ENCODE data around the gene SEPSECS. TPM values are rescaled to one million over a fixed set of nuclear protein-coding genes. Genes with fewer than 3 reads are reported as not detected.

Gene SEPSECS
- total and polyA plus RNA-seq, 12 donors: 5.8 to 38.6 (median 7.7) TPM

DNA sequence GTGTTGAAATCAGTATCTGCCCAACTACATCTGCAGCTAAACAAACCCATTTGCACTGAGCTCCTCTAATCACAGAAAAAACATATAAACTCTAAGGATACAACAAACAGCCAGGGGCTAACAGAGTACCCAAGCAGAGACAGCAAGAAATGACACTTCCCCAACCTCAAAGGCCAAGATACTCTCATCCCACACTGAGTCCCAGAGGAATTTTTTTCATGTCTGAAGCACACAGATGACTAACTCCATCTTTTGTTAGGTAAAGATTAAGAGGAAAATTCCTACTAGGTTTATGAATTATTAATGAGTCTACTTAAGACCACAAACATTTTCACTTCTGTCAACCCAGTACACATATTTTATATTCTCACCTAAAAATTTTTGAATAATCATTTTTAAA lies 31.6 kb downstream of the SEPSECS start:
- Histone ChIP-seq H3K27me3 (no peaks in the 10 kb centered on the region), H3K4me3 (no peak overlapping the region), H3K27ac (no peak overlapping the region), H3K4me1 (replicated peaks in 1 of 2) (no peaks in the 10 kb centered on the region), H3K9me3 (replicated peaks in 1 of 3) (no peaks in the 10 kb centered on the region), H3K36me3 (replicated peaks in 1 of 2) (peaks cover 0 to 9% of the 10 kb centered on the region in 2 donors)
- intact Hi-C loops (cut with DNase I): no loop called here
- TF ChIP-seq, protein P1, sequence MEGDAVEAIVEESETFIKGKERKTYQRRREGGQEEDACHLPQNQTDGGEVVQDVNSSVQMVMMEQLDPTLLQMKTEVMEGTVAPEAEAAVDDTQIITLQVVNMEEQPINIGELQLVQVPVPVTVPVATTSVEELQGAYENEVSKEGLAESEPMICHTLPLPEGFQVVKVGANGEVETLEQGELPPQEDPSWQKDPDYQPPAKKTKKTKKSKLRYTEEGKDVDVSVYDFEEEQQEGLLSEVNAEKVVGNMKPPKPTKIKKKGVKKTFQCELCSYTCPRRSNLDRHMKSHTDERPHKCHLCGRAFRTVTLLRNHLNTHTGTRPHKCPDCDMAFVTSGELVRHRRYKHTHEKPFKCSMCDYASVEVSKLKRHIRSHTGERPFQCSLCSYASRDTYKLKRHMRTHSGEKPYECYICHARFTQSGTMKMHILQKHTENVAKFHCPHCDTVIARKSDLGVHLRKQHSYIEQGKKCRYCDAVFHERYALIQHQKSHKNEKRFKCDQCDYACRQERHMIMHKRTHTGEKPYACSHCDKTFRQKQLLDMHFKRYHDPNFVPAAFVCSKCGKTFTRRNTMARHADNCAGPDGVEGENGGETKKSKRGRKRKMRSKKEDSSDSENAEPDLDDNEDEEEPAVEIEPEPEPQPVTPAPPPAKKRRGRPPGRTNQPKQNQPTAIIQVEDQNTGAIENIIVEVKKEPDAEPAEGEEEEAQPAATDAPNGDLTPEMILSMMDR (IDR thresholded peaks at IDR 0.05): no peak
- no peak for DNase-seq

DNA sequence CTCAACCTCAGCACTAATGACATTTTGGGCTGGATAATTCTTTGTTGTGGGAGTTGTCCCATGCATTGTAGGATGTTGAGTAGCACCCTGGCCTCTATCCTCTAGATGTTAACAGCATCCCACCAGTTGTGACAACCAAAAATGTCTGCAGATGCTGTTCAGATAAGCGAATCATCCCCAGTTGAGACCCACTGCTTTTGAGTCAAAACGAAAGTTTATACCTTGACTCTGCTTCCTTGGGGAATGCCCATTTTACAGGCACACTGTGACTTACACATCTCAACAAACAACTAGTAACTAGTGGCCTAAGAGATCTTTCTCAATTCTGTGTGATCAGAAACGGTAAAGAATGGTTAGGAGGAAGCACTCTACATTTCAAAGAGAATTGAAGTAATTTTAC lies 37.0 kb downstream of the SEPSECS start:
- intact Hi-C loops (cut with DNase I): no loop called here
- H3K27me3 ChIP-seq: no peaks in the 10 kb centered on the region
- TF ChIP-seq, protein P1 (IDR thresholded peaks at IDR 0.05): no peak
- TF ChIP-seq POLR2A (IDR thresholded peaks at IDR 0.05): no peak
- peaks cover 0 to 13% of the 10 kb centered on the region in 2 donors for H3K36me3 ChIP-seq (replicated peaks in 1 of 2)
- DNase-seq: no peak
- H3K4me3 ChIP-seq: no peak overlapping the region
- H3K9me3 ChIP-seq (replicated peaks in 1 of 3): no peaks in the 10 kb centered on the region
- H3K4me1 ChIP-seq (replicated peaks in 1 of 2): no peaks in the 10 kb centered on the region
- no peak overlapping the region for H3K27ac ChIP-seq
- 89 to 99% (median 91%) methylated on average over 3 of the region's 3 CpGs for WGBS, 4 donors

DNA sequence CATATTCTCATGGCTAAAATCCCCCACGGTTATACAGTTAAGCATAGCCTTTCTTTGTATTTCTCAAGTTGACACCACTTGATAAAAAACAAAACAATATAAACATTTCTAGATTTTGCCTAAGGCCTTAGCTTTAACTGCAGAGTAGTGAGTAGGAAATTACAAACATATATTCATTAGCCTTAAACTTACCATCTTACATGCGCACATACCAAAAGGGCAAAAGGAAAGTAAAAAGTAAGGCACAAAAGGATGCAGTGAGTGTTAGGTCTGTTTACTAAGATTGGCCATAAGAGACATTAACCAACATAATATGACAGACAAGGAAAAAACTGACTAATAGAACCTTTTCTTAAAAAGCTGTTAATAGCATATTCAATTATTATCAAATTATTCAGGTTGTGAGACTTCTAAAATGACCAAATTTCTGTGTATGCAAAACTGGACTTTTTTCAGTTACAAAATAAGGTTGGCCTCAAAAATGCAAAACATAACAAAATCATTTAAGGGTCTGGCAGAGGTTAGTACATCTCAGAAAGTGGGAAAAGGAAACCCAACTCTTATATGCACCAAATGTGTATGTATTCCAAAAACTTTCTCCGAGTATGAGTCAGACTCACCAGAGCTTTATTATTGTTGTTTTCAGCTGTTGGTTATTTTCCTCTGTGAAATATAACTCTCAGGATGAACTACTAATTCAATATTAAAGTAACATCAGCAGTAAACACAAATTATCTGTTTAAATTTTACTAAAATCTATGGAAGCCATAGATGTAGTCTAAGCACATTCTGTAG lies 39.9 kb downstream of the SEPSECS start:
- Histone ChIP-seq H3K4me1 (replicated peaks in 1 of 2) (no peaks in the 10 kb centered on the region), H3K27ac (no peak overlapping the region), H3K27me3 (no peaks in the 10 kb centered on the region), H3K36me3 (replicated peaks in 1 of 2) (peaks cover 0 to 13% of the 10 kb centered on the region in 2 donors), H3K4me3 (no peak overlapping the region), H3K9me3 (replicated peaks in 1 of 3) (no peaks in the 10 kb centered on the region)
- DNase-seq: no peak
- intact Hi-C loops (cut with DNase I): no loop called here
- WGBS, 4 donors: 91 to 98% (median 94%) methylated on average over 3 of the region's 3 CpGs
- TF ChIP-seq, protein P1 (IDR thresholded peaks at IDR 0.05): no peak
- no peak for TF ChIP-seq POLR2A (IDR thresholded peaks at IDR 0.05)

DNA sequence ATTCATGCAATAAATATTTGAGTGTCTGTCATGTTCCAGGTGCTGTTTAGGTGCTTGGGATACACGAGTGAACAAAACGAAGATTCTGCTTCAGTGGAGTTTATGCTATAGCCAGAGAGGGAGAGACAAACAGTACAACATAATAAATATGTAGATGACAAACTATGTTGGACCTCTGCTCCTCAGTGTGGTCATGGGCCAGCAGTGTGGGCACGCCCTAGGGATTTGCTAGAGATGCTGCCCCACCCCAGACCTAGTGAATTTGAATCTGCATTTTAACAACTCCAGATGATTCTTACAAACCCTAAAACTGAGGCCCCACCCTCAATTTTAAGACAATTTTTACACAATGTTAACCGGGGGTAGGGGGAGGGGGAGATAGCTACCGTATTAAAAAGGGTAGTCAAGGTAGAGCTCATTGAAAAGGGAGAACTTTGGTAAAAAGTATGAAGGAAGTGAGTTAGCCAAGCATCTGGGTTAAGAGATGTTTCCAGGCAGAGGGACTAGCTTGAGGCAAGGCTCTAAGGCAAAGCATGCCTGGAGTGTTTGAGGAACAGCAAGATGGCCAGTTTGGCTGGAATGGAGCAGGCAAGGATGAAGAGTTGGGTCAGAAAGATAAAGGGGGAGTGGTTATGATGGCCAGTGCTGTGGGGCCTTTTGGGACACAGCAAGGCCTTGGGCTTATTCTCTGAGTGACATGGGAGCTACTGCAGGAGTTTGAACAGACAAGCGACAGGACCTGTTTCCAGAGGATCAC lies 42.4 kb downstream of the SEPSECS start:
- intact Hi-C loops (cut with DNase I): no loop called here
- DNase-seq: no peak
- TF ChIP-seq, protein P1 (IDR thresholded peaks at IDR 0.05): no peak
- TF ChIP-seq POLR2A (IDR thresholded peaks at IDR 0.05): no peak
- no peaks in the 10 kb centered on the region for H3K9me3 ChIP-seq (replicated peaks in 1 of 3)
- no peaks in the 10 kb centered on the region for H3K4me1 ChIP-seq (replicated peaks in 1 of 2)
- 92 to 97% (median 94%) methylated on average over 6 of the region's 6 CpGs for WGBS, 4 donors
- H3K27ac ChIP-seq: no peak overlapping the region
- no peaks in the 10 kb centered on the region for H3K27me3 ChIP-seq
- H3K4me3 ChIP-seq: no peak overlapping the region
- no peaks in the 10 kb centered on the region for H3K36me3 ChIP-seq (replicated peaks in 1 of 2)
